ENCODE results near the gene ANO7. TPM values are rescaled to one million over a fixed set of nuclear protein-coding genes. Genes with fewer than 3 reads are reported as not detected.

Gene ANO7
- total RNA-seq, 1 experiment from 2014 or later: 4.1 TPM

DNA sequence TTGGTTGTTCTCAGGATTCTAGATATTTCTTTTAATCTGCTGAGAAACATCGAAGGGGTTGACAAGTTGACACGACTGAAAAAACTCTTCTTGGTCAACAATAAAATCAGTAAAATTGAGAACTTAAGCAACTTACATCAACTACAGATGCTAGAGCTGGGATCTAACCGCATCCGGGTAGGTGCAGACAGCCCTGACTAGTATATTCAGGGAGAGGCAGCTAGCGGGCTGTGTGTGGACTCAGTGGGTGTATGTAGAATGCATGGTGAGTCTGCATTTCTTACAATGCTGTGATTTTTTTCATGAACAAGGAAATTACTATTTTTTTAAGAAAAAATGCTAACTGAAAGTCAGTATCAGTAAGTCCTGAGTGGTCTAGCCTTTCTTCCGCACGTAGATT lies 28.2 kb upstream of the ANO7 start:
- no TSS peak for BruUV-seq (replicated peaks)
- no peaks in the 10 kb centered on the region for H3K9me3 Mint-ChIP-seq (ENCODE audit: unreplicated experiment)
- H3K4me1 Mint-ChIP-seq (ENCODE audit: low read depth, unreplicated experiment): no peaks in the 10 kb centered on the region
- Histone ChIP-seq H3K4me1 (no peaks in the 10 kb centered on the region), H3K4me3 (ENCODE audit: low read depth, low read length) (no peak overlapping the region), H3K36me3 (ENCODE audit: control insufficient read depth, insufficient read depth, low read length) (no peaks in the 10 kb centered on the region), H3K9me3 (no peaks in the 10 kb centered on the region), H3K27me3 (replicated peaks; ENCODE audit: control insufficient read depth, insufficient read depth, low read length) (no peaks in the 10 kb centered on the region)
- H3K4me3 Mint-ChIP-seq (ENCODE audit: unreplicated experiment): no peak overlapping the region
- CTCF ChIA-PET: no interaction called here
- DNase-seq: no peak
- intact Hi-C loops (cut with micrococcal nuclease; ENCODE audit: unreplicated experiment): no loop called here
- no peaks in the 10 kb centered on the region for H3K36me3 Mint-ChIP-seq (ENCODE audit: insufficient read depth, unreplicated experiment)
- POLR2A ChIA-PET: no interaction called here
- no peak overlapping the region for H3K27ac Mint-ChIP-seq (ENCODE audit: unreplicated experiment)
- TF ChIP-seq, protein P1, sequence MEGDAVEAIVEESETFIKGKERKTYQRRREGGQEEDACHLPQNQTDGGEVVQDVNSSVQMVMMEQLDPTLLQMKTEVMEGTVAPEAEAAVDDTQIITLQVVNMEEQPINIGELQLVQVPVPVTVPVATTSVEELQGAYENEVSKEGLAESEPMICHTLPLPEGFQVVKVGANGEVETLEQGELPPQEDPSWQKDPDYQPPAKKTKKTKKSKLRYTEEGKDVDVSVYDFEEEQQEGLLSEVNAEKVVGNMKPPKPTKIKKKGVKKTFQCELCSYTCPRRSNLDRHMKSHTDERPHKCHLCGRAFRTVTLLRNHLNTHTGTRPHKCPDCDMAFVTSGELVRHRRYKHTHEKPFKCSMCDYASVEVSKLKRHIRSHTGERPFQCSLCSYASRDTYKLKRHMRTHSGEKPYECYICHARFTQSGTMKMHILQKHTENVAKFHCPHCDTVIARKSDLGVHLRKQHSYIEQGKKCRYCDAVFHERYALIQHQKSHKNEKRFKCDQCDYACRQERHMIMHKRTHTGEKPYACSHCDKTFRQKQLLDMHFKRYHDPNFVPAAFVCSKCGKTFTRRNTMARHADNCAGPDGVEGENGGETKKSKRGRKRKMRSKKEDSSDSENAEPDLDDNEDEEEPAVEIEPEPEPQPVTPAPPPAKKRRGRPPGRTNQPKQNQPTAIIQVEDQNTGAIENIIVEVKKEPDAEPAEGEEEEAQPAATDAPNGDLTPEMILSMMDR (IDR thresholded peaks at IDR 0.05; ENCODE audit: insufficient read depth in 1 of 2, low read depth in 1 of 2, low read length in 1 of 2, severe bottlenecking in 1 of 2, unreplicated experiment in 1 of 2): no peak
- H3K27me3 Mint-ChIP-seq (ENCODE audit: insufficient read depth, unreplicated experiment): no peaks in the 10 kb centered on the region

DNA sequence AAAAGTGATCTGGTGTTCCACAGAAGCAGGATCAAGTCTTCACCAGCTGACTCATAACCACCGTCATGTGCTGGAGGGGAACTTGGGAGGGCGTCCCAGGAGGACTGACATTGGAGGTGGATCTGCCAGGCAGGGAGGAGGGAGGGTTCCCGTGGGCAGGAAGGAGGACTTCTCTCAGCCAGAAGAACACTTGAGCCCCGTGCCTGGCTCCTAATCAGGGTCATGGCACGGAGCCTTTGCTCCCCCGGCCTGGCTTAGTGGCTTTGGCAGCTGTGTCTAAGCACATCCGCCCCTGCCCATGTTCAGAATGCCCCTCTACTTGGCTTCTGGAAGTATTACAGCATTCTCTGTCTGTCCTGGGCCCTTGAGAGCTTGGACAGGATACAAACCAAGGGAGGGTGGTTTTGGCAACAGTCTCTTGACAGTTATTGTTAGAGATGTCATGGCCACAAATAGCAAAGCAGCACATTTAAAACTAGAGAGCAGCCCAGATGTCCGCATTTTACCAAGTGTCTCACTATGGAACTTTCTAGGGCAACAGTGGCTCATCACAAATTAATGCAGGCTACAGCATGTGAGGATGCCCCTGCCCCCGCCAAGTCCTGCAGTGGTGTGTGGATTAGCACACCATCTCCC lies 26.7 kb upstream of the ANO7 start:
- CTCF ChIA-PET: no interaction called here
- no peak overlapping the region for H3K27ac Mint-ChIP-seq (ENCODE audit: unreplicated experiment)
- no TSS peak for BruUV-seq (replicated peaks)

DNA sequence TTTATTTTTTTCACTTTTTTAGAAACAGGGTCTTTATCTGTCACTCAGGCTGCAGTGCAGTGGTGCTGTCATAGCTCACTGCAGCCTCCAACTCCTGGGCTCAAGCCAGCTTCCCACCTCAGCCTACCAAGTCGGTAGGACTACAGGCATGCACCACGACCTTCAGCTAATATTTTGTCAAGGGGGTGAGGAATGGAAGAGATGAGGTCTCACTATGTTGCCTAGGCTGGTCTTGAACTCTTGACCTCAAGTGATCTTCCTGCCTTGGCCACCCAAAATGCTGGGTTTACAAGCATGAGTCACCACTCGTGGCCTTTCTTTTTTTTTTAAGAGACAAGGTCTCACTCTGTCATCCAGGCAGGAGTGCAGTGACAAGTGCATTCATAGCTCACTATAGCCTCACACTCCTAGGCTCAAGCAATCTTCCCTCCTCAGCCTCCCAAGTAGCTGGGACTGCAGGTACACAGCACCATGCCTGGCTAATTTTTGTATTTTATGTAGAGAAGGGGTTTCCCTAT lies 24.8 kb upstream of the ANO7 start:
- Mint-ChIP-seq H3K27ac (ENCODE audit: unreplicated experiment) (no peak overlapping the region), H3K36me3 (ENCODE audit: insufficient read depth, unreplicated experiment) (no peaks in the 10 kb centered on the region), H3K27me3 (ENCODE audit: insufficient read depth, unreplicated experiment) (no peaks in the 10 kb centered on the region), H3K4me1 (ENCODE audit: low read depth, unreplicated experiment) (no peaks in the 10 kb centered on the region), H3K9me3 (ENCODE audit: unreplicated experiment) (no peaks in the 10 kb centered on the region), H3K4me3 (ENCODE audit: unreplicated experiment) (no peak overlapping the region)
- Histone ChIP-seq H3K27me3 (replicated peaks; ENCODE audit: control insufficient read depth, insufficient read depth, low read length) (no peaks in the 10 kb centered on the region), H3K4me3 (ENCODE audit: low read depth, low read length) (no peak overlapping the region), H3K4me1 (no peaks in the 10 kb centered on the region), H3K9me3 (no peaks in the 10 kb centered on the region), H3K36me3 (ENCODE audit: control insufficient read depth, insufficient read depth, low read length) (no peaks in the 10 kb centered on the region)
- TF ChIP-seq, protein P1 (IDR thresholded peaks at IDR 0.05; ENCODE audit: insufficient read depth in 1 of 2, low read depth in 1 of 2, low read length in 1 of 2, severe bottlenecking in 1 of 2, unreplicated experiment in 1 of 2): no peak
- CTCF ChIA-PET: no interaction called here
- POLR2A ChIA-PET: no interaction called here
- BruUV-seq (replicated peaks): no TSS peak
- intact Hi-C loops (cut with micrococcal nuclease; ENCODE audit: unreplicated experiment): no loop called here
- DNase-seq: no peak

More for the DNA sequence above, 26.7 kb upstream of the ANO7 start:
- no peak for DNase-seq
- intact Hi-C loops (cut with micrococcal nuclease; ENCODE audit: unreplicated experiment): no loop called here
- POLR2A ChIA-PET: no interaction called here
- no peak overlapping the region for H3K4me3 ChIP-seq (ENCODE audit: low read depth, low read length)
- no peaks in the 10 kb centered on the region for H3K9me3 ChIP-seq
- no peaks in the 10 kb centered on the region for H3K4me1 ChIP-seq
- no peaks in the 10 kb centered on the region for H3K27me3 ChIP-seq (replicated peaks; ENCODE audit: control insufficient read depth, insufficient read depth, low read length)
- Mint-ChIP-seq H3K9me3 (ENCODE audit: unreplicated experiment) (no peaks in the 10 kb centered on the region), H3K4me1 (ENCODE audit: low read depth, unreplicated experiment) (no peaks in the 10 kb centered on the region), H3K27me3 (ENCODE audit: insufficient read depth, unreplicated experiment) (no peaks in the 10 kb centered on the region), H3K4me3 (ENCODE audit: unreplicated experiment) (no peak overlapping the region), H3K36me3 (ENCODE audit: insufficient read depth, unreplicated experiment) (no peaks in the 10 kb centered on the region)
- TF ChIP-seq, protein P1 (IDR thresholded peaks at IDR 0.05; ENCODE audit: insufficient read depth in 1 of 2, low read depth in 1 of 2, low read length in 1 of 2, severe bottlenecking in 1 of 2, unreplicated experiment in 1 of 2): no peak
- no peaks in the 10 kb centered on the region for H3K36me3 ChIP-seq (ENCODE audit: control insufficient read depth, insufficient read depth, low read length)

Measured in Caco-2 (cell line).